SK-N-SH (cell line): ENCODE data around the gene KCNK5.

Experiments used
- CTCF ChIP-seq: fragments of 200-600 bp; sonication (generic); IDR thresholded peaks from 2 replicates; pipeline ENCODE4 v1.6.1; 2017; ENCODE audit warnings: antibody characterized with exemption, mild to moderate bottlenecking, moderate library complexity
- EP300 ChIP-seq, 2 experiments: IDR thresholded peaks; 2 replicates each; pipeline versions ENCODE4 v1.4.0 to v1.6.1; 2012; ENCODE audit warnings: borderline replicate concordance in 1 of 2, low read depth in 1 of 2, low read length in 1 of 2
- JUND ChIP-seq: IDR thresholded peaks from 2 replicates; pipeline ENCODE4 v1.4.0; 2012
- MAX ChIP-seq: IDR thresholded peaks from 2 replicates; pipeline ENCODE4 v1.4.0; 2012; ENCODE audit warnings: low read depth
- MXI1 ChIP-seq: IDR thresholded peaks from 2 replicates; pipeline ENCODE4 v1.6.1; 2012; ENCODE audit warnings: mild to moderate bottlenecking, low read depth, low read length, improper control_type of control experiment
- NFIC ChIP-seq: IDR thresholded peaks from 2 replicates; pipeline ENCODE4 v1.4.0; 2012; ENCODE audit warnings: borderline replicate concordance
- NRF1 ChIP-seq: IDR thresholded peaks from 2 replicates; pipeline ENCODE4 v1.6.1; 2012; ENCODE audit warnings: low read depth, mild to moderate bottlenecking, low read length
- PBX3 ChIP-seq: IDR thresholded peaks from 2 replicates; pipeline ENCODE4; 2012
- POLR2AphosphoS5 ChIP-seq: IDR thresholded peaks from 2 replicates; pipeline ENCODE4 v1.6.1; 2012; ENCODE audit warnings: low read depth, low read length
- RAD21 ChIP-seq: IDR thresholded peaks from 2 replicates; pipeline ENCODE4 v1.6.1; 2012; ENCODE audit warnings: mild to moderate bottlenecking, low read length
- RCOR1 ChIP-seq: fragments of 150-350 bp; IDR thresholded peaks from 2 replicates; pipeline ENCODE4 v1.6.1; 2017; ENCODE audit warnings: antibody characterized with exemption, low read length
- TAF1 ChIP-seq: IDR thresholded peaks from 2 replicates; pipeline ENCODE4 v1.6.1; 2012; ENCODE audit warnings: low read depth, mild to moderate bottlenecking, low read length, moderate library complexity, borderline replicate concordance
- YY1 ChIP-seq: IDR thresholded peaks from 2 replicates; pipeline ENCODE4 v1.4.0; 2012; ENCODE audit warnings: low read depth, mild to moderate bottlenecking

GRCh38 chr6:39214846-39215639 is 14.2 kb downstream of the KCNK5 start:
- TF ChIP-seq YY1, result no peak
- no peak for TF ChIP-seq POLR2AphosphoS5
- no peak for TF ChIP-seq RAD21
- no peak for TF ChIP-seq CTCF
- TF ChIP-seq NRF1, result no peak
- no peak for TF ChIP-seq MXI1
- TF ChIP-seq JUND, result no peak
- TF ChIP-seq NFIC, result no peak
- TF ChIP-seq EP300 (IDR thresholded peaks at IDR 0.05; ENCODE audit: borderline replicate concordance in 1 of 2, low read depth in 1 of 2, low read length in 1 of 2), result no peak
- no peak for TF ChIP-seq PBX3
- no peak for TF ChIP-seq RCOR1
- TF ChIP-seq MAX, result no peak
- TF ChIP-seq TAF1, result no peak
